Activated T-cell treated with anti-CD3 and anti-CD28 coated beads, Interleukin-2, amount 50 U/mL, for 72 hours (primary cell): Measurements from ENCODE around the gene CD7. TPM values are rescaled to one million over a fixed set of nuclear protein-coding genes. Genes with fewer than 3 reads are reported as not detected.
"Not testable (repeated sequence)": the region's sequence is repeated elsewhere in the genome, so short reads cannot be mapped to it uniquely, and the experiment has no call there.

Experiments
- ATAC-seq, 2 donors: fragments of 150-1000 bp; cut with Tn5 transposase; replicated peaks in 1 of 2; 2 replicates each; pipeline ENCODE4 v1.10.0; 2021; ENCODE audit warnings: moderate library complexity in 2 of 2, mild to moderate bottlenecking in 1 of 2
- DNase-seq, 2 donors: peaks; one replicate each; pipeline ENCODE4 v3.0.0; 2021 to 2022; ENCODE audit warnings: mixed read lengths in 1 of 2
- H3K27ac Mint-ChIP-seq: one replicate; pipeline ENCODE4 v1.8.0; 2022; ENCODE audit warnings: mild to moderate bottlenecking, moderate library complexity, mixed read lengths
- H3K27me3 Mint-ChIP-seq: one replicate; pipeline ENCODE4 v1.8.0; 2022; ENCODE audit warnings: low read depth, mixed read lengths
- H3K36me3 Mint-ChIP-seq, 2 donors: one replicate each; pipeline ENCODE4 v1.8.0; 2022; ENCODE audit warnings: mixed read lengths in 2 of 2, mild to moderate bottlenecking in 1 of 2; ENCODE audit not compliant: insufficient read depth in 2 of 2
- H3K4me1 Mint-ChIP-seq: one replicate; pipeline ENCODE4 v1.8.0; 2022; ENCODE audit warnings: low read depth, mixed read lengths
- H3K4me3 Mint-ChIP-seq, 2 donors: one replicate each; pipeline ENCODE4 v1.8.0; 2022; ENCODE audit warnings: mild to moderate bottlenecking in 2 of 2, mixed read lengths in 2 of 2, moderate library complexity in 2 of 2
- H3K9me3 Mint-ChIP-seq, 2 donors: one replicate each; pipeline ENCODE4 v1.8.0; 2022; ENCODE audit warnings: mixed read lengths in 2 of 2
- total RNA-seq, 2 donors: library from RNA; stranded (reverse); gene quantifications; one replicate each; pipeline ENCODE4 v1.2.3, GENCODE V29; 2022

Gene CD7
- total RNA-seq, 2 donors from 2014 or later = 845 to 1,007 TPM

- DNase-seq (peak; percentile 81 to 86), ATAC-seq (peak; percentile 85)
- Mint-ChIP-seq H3K27ac (no peak overlapping the region), H3K4me3 (no peak overlapping the region), H3K36me3 (no peaks in the 10 kb centered on the region), H3K27me3 (no peaks in the 10 kb centered on the region), H3K4me1 (peaks cover 18% of the 10 kb centered on the region), H3K9me3 (no peaks in the 10 kb centered on the region)
Measured at GRCh38 chr17:82351713-82352488, 34.5 kb upstream of the CD7 start.

- Mint-ChIP-seq H3K36me3 (no peaks in the 10 kb centered on the region), H3K4me3 (no peak overlapping the region), H3K9me3 (no peaks in the 10 kb centered on the region), H3K27me3 (peaks cover 4% of the 10 kb centered on the region), H3K27ac (no peak overlapping the region), H3K4me1 (peaks cover 18% of the 10 kb centered on the region)
- no peak for DNase-seq
- ATAC-seq = peak in 1 of 2 donors; percentile 16
Measured at GRCh38 chr17:82351254-82351712, 33.9 kb upstream of the CD7 start.

GRCh38 chr17:82350182-82351030 is 33.0 kb upstream of the CD7 start:
- Mint-ChIP-seq H3K36me3 (no peaks in the 10 kb centered on the region), H3K27me3 (peaks cover 6% of the 10 kb centered on the region), H3K9me3 (no peaks in the 10 kb centered on the region), H3K27ac (no peak overlapping the region), H3K4me3 (no peak overlapping the region), H3K4me1 (peaks cover 18% of the 10 kb centered on the region)
- DNase-seq (peak; percentile 59 to 67), ATAC-seq (peak; percentile 58 to 59)

GRCh38 chr17:82349287-82349701 is 31.9 kb upstream of the CD7 start:
- H3K27me3 Mint-ChIP-seq = peaks cover 6% of the 10 kb centered on the region
- peaks cover 18% of the 10 kb centered on the region for H3K4me1 Mint-ChIP-seq
- H3K27ac Mint-ChIP-seq = no peak overlapping the region
- H3K4me3 Mint-ChIP-seq = no peak overlapping the region
- no peaks in the 10 kb centered on the region for H3K9me3 Mint-ChIP-seq
- no peaks in the 10 kb centered on the region for H3K36me3 Mint-ChIP-seq
- DNase-seq (no peak), ATAC-seq (no peak)

- H3K36me3 Mint-ChIP-seq = no peaks in the 10 kb centered on the region
- H3K4me3 Mint-ChIP-seq = no peak overlapping the region
- ATAC-seq (no peak), DNase-seq (no peak)
- H3K4me1 Mint-ChIP-seq = peaks cover 18% of the 10 kb centered on the region
- H3K27me3 Mint-ChIP-seq = peaks cover 6% of the 10 kb centered on the region
- no peak overlapping the region for H3K27ac Mint-ChIP-seq
- H3K9me3 Mint-ChIP-seq = no peaks in the 10 kb centered on the region
Measured at GRCh38 chr17:82348866-82349265, 31.5 kb upstream of the CD7 start.

- no peak for DNase-seq
- Mint-ChIP-seq H3K36me3 (no peaks in the 10 kb centered on the region), H3K9me3 (no peaks in the 10 kb centered on the region), H3K27ac (no peak overlapping the region), H3K4me1 (peaks cover 18% of the 10 kb centered on the region), H3K27me3 (peaks cover 6% of the 10 kb centered on the region), H3K4me3 (no peak overlapping the region)
- no peak for ATAC-seq
Measured at GRCh38 chr17:82348434-82348833, 31.0 kb upstream of the CD7 start.

- not testable (repeated sequence) for DNase-seq, H3K27me3 Mint-ChIP-seq, H3K4me3 Mint-ChIP-seq, H3K36me3 Mint-ChIP-seq, H3K9me3 Mint-ChIP-seq, ATAC-seq, H3K27ac Mint-ChIP-seq
- peaks cover 18% of the 10 kb centered on the region for H3K4me1 Mint-ChIP-seq
Measured at GRCh38 chr17:82347994-82348393, 30.6 kb upstream of the CD7 start.

GRCh38 chr17:82346342-82347300 is 29.2 kb upstream of the CD7 start:
- DNase-seq (no peak), ATAC-seq (no peak)
- H3K4me1 Mint-ChIP-seq = peaks cover 10% of the 10 kb centered on the region
- no peak overlapping the region for H3K27ac Mint-ChIP-seq
- no peak overlapping the region for H3K4me3 Mint-ChIP-seq
- no peaks in the 10 kb centered on the region for H3K36me3 Mint-ChIP-seq
- H3K27me3 Mint-ChIP-seq = peaks cover 6% of the 10 kb centered on the region
- H3K9me3 Mint-ChIP-seq = no peaks in the 10 kb centered on the region

GRCh38 chr17:82345151-82345976 is 28.0 kb upstream of the CD7 start:
- peaks cover 0 to 2% of the 10 kb centered on the region in 2 donors for H3K36me3 Mint-ChIP-seq
- H3K4me1 Mint-ChIP-seq = peaks cover 2% of the 10 kb centered on the region
- no peak overlapping the region for H3K4me3 Mint-ChIP-seq
- ATAC-seq (no peak), DNase-seq (no peak)
- peaks cover 6% of the 10 kb centered on the region for H3K27me3 Mint-ChIP-seq
- no peaks in the 10 kb centered on the region for H3K9me3 Mint-ChIP-seq
- no peak overlapping the region for H3K27ac Mint-ChIP-seq

- ATAC-seq (no peak), DNase-seq (no peak)
- peaks cover 6% of the 10 kb centered on the region for H3K27me3 Mint-ChIP-seq
- no peak overlapping the region for H3K27ac Mint-ChIP-seq
- no peaks in the 10 kb centered on the region for H3K9me3 Mint-ChIP-seq
- H3K4me3 Mint-ChIP-seq = no peak overlapping the region
- H3K4me1 Mint-ChIP-seq = no peaks in the 10 kb centered on the region
- H3K36me3 Mint-ChIP-seq = peaks cover 0 to 2% of the 10 kb centered on the region in 2 donors
Measured at GRCh38 chr17:82344175-82344907, 26.9 kb upstream of the CD7 start.

- peaks cover 6% of the 10 kb centered on the region for H3K27me3 Mint-ChIP-seq
Measured at GRCh38 chr17:82343560-82343959, 26.2 kb upstream of the CD7 start.

More at GRCh38 chr17:82343560-82343959, 26.2 kb upstream of the CD7 start:
- H3K4me3 Mint-ChIP-seq = no peak overlapping the region
- ATAC-seq (no peak), DNase-seq (no peak)
- peaks cover 0 to 2% of the 10 kb centered on the region in 2 donors for H3K36me3 Mint-ChIP-seq
- no peak overlapping the region for H3K27ac Mint-ChIP-seq
- H3K4me1 Mint-ChIP-seq = no peaks in the 10 kb centered on the region
- H3K9me3 Mint-ChIP-seq = no peaks in the 10 kb centered on the region
